GM13976 (cell line): Measurements from ENCODE around the gene HLA-DPB1.
A peak's percentile ranks its signal among the peaks of the same experiment; 100 is the strongest.

Experiments
- DNase-seq: peaks from one replicate; pipeline ENCODE4 v3.0.0; 2012; ENCODE audit warnings: low spot score
- in situ Hi-C: fragments of 300-500 bp; cut with MboI; formaldehyde crosslinking; loops from one replicate; pipeline ENCODE4 v1.12.0; 2022; ENCODE audit warnings: low sequenced_read_pairs, mixed read lengths, inconsistent platforms; ENCODE audit not compliant: unreplicated experiment
- TF ChIP-seq, protein P1 (sequence below): IDR thresholded peaks from 2 replicates; pipeline ENCODE4 v1.5.1; 2012; ENCODE audit warnings: borderline replicate concordance, mild to moderate bottlenecking; ENCODE audit not compliant: insufficient read depth; ENCODE audit errors: extremely low read depth, missing control alignments, control extremely low read depth

Gene HLA-DPB1

DNA sequence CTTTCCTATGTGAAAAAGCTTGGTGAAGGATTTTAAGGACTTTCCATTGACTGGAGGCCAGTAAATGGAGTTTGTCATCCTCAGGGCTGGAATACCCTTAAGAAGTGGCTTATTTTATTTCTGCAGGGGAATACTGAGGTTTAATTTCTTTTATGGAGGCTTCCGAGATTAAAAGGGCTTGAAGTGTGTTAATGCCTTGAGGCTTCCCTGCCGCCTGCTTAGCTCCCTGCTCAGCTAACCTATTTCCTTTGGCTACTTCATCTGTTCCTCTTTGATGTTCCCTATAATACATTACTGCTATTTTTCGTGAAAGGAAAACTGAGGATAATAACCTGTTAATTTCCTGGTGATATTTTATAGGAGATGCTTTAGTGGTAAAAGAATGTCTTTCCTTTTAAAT lies 44.2 kb downstream of the HLA-DPB1 start:
- no peak for DNase-seq
- TF ChIP-seq, protein P1, sequence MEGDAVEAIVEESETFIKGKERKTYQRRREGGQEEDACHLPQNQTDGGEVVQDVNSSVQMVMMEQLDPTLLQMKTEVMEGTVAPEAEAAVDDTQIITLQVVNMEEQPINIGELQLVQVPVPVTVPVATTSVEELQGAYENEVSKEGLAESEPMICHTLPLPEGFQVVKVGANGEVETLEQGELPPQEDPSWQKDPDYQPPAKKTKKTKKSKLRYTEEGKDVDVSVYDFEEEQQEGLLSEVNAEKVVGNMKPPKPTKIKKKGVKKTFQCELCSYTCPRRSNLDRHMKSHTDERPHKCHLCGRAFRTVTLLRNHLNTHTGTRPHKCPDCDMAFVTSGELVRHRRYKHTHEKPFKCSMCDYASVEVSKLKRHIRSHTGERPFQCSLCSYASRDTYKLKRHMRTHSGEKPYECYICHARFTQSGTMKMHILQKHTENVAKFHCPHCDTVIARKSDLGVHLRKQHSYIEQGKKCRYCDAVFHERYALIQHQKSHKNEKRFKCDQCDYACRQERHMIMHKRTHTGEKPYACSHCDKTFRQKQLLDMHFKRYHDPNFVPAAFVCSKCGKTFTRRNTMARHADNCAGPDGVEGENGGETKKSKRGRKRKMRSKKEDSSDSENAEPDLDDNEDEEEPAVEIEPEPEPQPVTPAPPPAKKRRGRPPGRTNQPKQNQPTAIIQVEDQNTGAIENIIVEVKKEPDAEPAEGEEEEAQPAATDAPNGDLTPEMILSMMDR = no peak
- in situ Hi-C loops = no loop called here

DNA sequence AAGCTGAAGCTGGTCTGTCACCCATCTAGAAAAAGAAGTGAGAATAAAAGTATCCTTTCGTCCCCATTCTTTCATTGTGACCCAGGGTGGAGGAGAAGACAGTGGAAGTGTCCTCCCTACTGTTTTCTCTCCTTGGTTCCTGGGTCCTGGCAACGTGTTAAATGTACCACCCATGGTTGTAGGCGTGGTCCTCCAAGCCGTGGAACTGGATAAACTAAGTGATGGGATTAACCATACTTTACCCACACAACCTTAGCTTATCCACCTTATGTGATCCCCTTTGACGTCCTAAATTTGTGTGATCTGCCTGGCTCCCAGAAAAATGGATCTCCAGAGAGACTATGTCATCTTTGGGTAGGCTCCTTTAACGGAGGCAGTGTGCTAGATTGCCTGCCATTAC lies 47.4 kb downstream of the HLA-DPB1 start:
- DNase-seq = no peak
- in situ Hi-C loops = no loop called here
- TF ChIP-seq, protein P1 = no peak

DNA sequence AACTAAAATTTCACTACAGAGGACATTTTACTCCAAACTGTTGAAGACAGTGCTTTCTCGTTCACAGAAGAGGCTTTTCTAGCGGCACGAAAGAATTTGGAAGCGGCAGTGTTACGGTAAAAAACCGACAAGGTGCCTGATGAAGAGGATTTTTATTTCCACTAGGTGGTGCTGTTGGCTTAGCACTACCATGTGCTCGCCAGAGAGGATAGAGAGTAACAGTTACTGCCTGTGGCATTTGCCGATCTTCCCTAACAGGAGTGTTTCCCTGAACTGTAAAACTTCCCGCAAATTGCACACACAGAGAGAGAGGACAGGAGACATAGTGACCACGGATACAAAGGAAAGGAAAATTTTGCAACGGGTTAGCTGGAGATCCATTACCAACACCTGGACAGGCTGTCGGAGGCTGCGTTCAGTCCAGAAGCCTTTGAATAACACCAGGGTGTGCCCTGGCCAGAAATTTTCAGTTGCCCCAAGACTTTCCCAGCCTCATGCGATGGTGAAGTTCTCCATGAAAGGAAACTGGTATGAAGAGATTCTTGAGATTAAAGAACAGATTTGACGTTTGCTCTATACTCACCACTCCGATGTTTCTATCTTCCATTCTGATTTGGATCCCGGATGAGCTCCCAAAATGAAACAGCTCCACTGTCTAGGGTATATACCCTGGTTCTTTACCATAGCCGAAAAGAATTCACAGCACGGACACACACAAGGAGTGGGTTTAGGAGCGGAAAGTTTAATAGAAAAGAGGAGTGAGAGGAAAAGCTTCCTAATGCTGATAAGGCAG lies 48.1 kb downstream of the HLA-DPB1 start:
- TF ChIP-seq, protein P1 = peak; percentile 4
- in situ Hi-C loops = no loop called here

DNA sequence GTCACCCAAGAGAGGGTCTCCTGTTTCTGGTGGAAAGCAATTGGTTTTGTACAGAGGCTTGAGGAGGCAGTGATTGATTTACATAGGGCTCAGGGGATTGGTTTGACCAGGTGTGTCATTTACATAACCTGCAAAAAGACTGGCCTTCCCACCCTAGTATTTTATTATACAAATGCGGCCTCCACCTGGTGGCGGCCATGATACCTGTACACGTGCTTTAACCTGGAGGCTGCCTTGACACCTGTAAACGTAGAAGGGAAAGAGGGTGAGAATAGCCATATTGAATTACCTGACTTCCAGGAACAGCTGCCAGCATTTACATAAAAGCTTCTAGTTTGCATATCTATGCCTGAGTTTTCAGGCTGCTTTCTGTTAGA lies 48.7 kb downstream of the HLA-DPB1 start:
- in situ Hi-C loops = no loop called here
- no peak for DNase-seq
- TF ChIP-seq, protein P1 = no peak

More for the DNA sequence above, 48.1 kb downstream of the HLA-DPB1 start:
- no peak for DNase-seq

DNA sequence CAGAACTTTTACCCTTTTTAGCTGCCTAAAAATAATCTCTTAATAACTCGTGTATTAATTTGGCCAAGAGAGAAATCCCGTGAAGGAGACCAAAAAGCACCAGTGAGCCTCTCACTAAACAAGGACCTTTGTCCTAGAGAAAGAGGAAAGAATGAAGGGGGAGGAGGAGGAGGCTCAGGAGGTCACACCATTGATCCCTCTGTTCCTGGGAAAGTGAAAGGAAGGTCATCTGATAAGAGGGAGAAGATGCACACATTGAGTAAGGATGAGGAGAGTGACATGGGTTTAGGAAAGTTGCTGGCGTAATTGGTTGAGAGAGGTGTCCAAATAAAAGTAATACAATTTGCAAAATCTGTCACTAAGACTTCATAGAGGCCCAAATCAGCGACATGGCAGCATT lies 49.2 kb downstream of the HLA-DPB1 start:
- in situ Hi-C loops = no loop called here
- no peak for DNase-seq
- TF ChIP-seq, protein P1 = no peak

DNA sequence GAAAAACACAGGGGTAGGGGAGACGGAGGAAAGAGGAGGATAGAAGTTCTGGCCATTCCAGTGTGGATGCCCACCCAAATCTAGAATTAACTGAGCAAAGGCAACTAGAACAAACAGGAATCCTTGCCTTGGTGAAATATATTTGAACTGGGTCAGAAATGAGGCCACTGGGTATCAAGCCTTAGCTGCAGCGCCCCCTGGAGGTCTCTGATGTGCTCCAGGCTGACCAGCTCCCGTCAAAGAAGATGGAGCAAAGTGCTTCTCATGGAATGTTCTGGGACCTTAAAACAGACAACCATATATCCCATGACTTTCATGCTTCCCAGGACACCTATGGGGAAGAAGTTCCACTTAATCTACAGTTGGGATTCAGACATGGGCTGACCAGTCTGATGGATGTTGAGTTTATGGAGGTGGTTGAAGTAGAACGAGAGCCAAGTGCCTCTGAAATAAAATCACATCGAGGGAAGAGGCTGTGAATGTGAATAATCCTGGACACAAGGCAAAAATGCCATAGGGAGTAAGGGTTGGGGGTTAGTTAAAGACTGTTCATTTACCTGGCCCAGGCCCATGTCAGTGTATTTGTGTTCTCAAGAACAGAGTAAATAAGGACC lies 50.4 kb downstream of the HLA-DPB1 start:
- peak; percentile 69 for DNase-seq
- TF ChIP-seq, protein P1 = peak; percentile 58
- in situ Hi-C loops = no loop called here
